HepG2 (cell line): ENCODE data around the gene CYP21A2. TPM values are rescaled to one million over a fixed set of nuclear protein-coding genes. Genes with fewer than 3 reads are reported as not detected.

ENCODE experiments used
- HIC2 ChIP-seq: sonication (generic); formaldehyde crosslinking; IDR thresholded peaks from 2 replicates; pipeline ENCODE4 v1.9.0; 2022; ENCODE audit warnings: low read depth, missing genetic modification reagents
- IKZF4 ChIP-seq: sonication (generic); formaldehyde crosslinking; IDR thresholded peaks from 2 replicates; pipeline ENCODE4 v1.5.1; 2020; ENCODE audit warnings: borderline replicate concordance, mild to moderate bottlenecking, low read depth, missing genetic modification reagents; ENCODE audit errors: not compliant biosample characterization
- KLF16 ChIP-seq, 2 experiments: sonication (generic) in 1 of 2; formaldehyde crosslinking in 1 of 2; IDR thresholded peaks; 2 replicates each; pipeline versions ENCODE4 v1.6.1 to v1.8.0; 2016 to 2023; ENCODE audit warnings: missing genetic modification reagents in 2 of 2, missing compliant biosample characterization in 1 of 2
- MBD4 ChIP-seq: IDR thresholded peaks from 2 replicates; pipeline ENCODE4 v1.6.1; 2012; ENCODE audit warnings: low read length, inconsistent platforms, borderline replicate concordance
- NFIB ChIP-seq: sonication (generic); formaldehyde crosslinking; IDR thresholded peaks from 2 replicates; pipeline ENCODE4 v1.9.0; 2021; ENCODE audit warnings: missing genetic modification reagents, mild to moderate bottlenecking, borderline replicate concordance
- RAD51 ChIP-seq: fragments of 450-650 bp; IDR thresholded peaks from 2 replicates; pipeline ENCODE4 v1.6.1; 2016; ENCODE audit warnings: borderline replicate concordance
- SMAD3 ChIP-seq: sonication (generic); formaldehyde crosslinking; IDR thresholded peaks from 2 replicates; pipeline ENCODE4 v1.4.0; 2020; ENCODE audit warnings: missing genetic modification reagents
- SMARCC2 ChIP-seq: fragments of 450-650 bp; IDR thresholded peaks from 2 replicates; pipeline ENCODE4 v1.6.1; 2017; ENCODE audit warnings: antibody characterized with exemption, mild to moderate bottlenecking
- SP1 ChIP-seq, 2 experiments: fragments of 450-650 bp in 1 of 2; sonication (generic) in 1 of 2; formaldehyde crosslinking in 1 of 2; IDR thresholded peaks; 2 replicates each; pipeline versions ENCODE4 v1.4.0 to v1.6.1; 2016 to 2020; ENCODE audit warnings: missing genetic modification reagents in 1 of 2
- SP5 ChIP-seq: IDR thresholded peaks from 2 replicates; pipeline ENCODE4 v1.6.1; 2016; ENCODE audit warnings: low read depth, borderline replicate concordance
- TOPORS ChIP-seq: sonication (generic); formaldehyde crosslinking; IDR thresholded peaks from 2 replicates; pipeline ENCODE4 v1.8.0; 2023; ENCODE audit warnings: mild to moderate bottlenecking, missing genetic modification reagents
- ZBTB7A ChIP-seq: sonication (generic); formaldehyde crosslinking; IDR thresholded peaks from 2 replicates; pipeline ENCODE4 v1.8.0; 2022; ENCODE audit warnings: mild to moderate bottlenecking, missing genetic modification reagents
- ZMAT3 ChIP-seq: sonication (generic); formaldehyde crosslinking; conservative IDR thresholded peaks from 2 replicates; pipeline ENCODE4 v1.7.0; 2021; ENCODE audit warnings: missing genetic modification reagents
- ZNF101 ChIP-seq: sonication (generic); formaldehyde crosslinking; IDR thresholded peaks from 2 replicates; pipeline ENCODE4 v1.4.0; 2020; ENCODE audit warnings: mild to moderate bottlenecking, low read depth, missing genetic modification reagents, borderline replicate concordance
- ZNF205 ChIP-seq: IDR thresholded peaks from 2 replicates; pipeline ENCODE4 v1.6.1; 2018; ENCODE audit warnings: missing biosample characterization, missing genetic modification reagents
- ZNF343 ChIP-seq: sonication (generic); formaldehyde crosslinking; IDR thresholded peaks from 2 replicates; pipeline ENCODE4 v1.4.0; 2020; ENCODE audit warnings: mild to moderate bottlenecking, missing genetic modification reagents
- polyA plus RNA-seq, 8 experiments: library from polyadenylated mRNA; depleted of rRNA in 3 of 8; stranded (reverse) in 7 of 8; unstranded in 1 of 8; fragments of >200 nt; fragmentation: Illumina TruSeq in 4 of 8; extraction: Trizol in 4 of 8; gene quantifications; 2 replicates each; pipeline versions ENCODE4 v1.2.1 to v1.2.3, GENCODE V29; 2011 to 2016; ENCODE audit warnings: low read depth in 4 of 8, missing spikeins in 1 of 8, mixed read lengths in 1 of 8; ENCODE audit not compliant: insufficient read depth in 1 of 8
- total RNA-seq, 5 experiments: library from RNA; depleted of rRNA; stranded (reverse); fragments of >200 nt; fragmentation: Illumina TruSeq; extraction: Trizol; gene quantifications; 2 replicates each; pipeline ENCODE4 v1.2.3, GENCODE V29; 2016; ENCODE audit warnings: low read depth in 1 of 5
- TF ChIP-seq, protein P1 (sequence below): sonication (generic); formaldehyde crosslinking; IDR thresholded peaks from 2 replicates; pipeline ENCODE4 v1.5.0; 2020; ENCODE audit warnings: mild to moderate bottlenecking, missing genetic modification reagents
- TF ChIP-seq, protein P2 (sequence below): sonication (generic); formaldehyde crosslinking; IDR thresholded peaks from 2 replicates; pipeline ENCODE4 v1.8.1; 2023; ENCODE audit warnings: missing genetic modification reagents, mild to moderate bottlenecking, borderline replicate concordance
- TF ChIP-seq, protein P3 (sequence below): sonication (generic); formaldehyde crosslinking; IDR thresholded peaks from 2 replicates; pipeline ENCODE4 v1.5.1; 2020; ENCODE audit warnings: missing genetic modification reagents, mild to moderate bottlenecking, borderline replicate concordance
- TF ChIP-seq, protein P4 (sequence below): sonication (generic); formaldehyde crosslinking; IDR thresholded peaks from 2 replicates; pipeline ENCODE4 v1.5.0; 2020; ENCODE audit warnings: mild to moderate bottlenecking, missing genetic modification reagents

Gene CYP21A2
- total and polyA plus RNA-seq, 2 of the 13 experiments (the other 11 are each of a cell fraction or from before 2014, with no cell fraction given), result 1.5 to 6.3 TPM

GRCh38 chr6:32087574-32088486 is 49.6 kb downstream of the CYP21A2 start (continued):
- TF ChIP-seq, protein P1, sequence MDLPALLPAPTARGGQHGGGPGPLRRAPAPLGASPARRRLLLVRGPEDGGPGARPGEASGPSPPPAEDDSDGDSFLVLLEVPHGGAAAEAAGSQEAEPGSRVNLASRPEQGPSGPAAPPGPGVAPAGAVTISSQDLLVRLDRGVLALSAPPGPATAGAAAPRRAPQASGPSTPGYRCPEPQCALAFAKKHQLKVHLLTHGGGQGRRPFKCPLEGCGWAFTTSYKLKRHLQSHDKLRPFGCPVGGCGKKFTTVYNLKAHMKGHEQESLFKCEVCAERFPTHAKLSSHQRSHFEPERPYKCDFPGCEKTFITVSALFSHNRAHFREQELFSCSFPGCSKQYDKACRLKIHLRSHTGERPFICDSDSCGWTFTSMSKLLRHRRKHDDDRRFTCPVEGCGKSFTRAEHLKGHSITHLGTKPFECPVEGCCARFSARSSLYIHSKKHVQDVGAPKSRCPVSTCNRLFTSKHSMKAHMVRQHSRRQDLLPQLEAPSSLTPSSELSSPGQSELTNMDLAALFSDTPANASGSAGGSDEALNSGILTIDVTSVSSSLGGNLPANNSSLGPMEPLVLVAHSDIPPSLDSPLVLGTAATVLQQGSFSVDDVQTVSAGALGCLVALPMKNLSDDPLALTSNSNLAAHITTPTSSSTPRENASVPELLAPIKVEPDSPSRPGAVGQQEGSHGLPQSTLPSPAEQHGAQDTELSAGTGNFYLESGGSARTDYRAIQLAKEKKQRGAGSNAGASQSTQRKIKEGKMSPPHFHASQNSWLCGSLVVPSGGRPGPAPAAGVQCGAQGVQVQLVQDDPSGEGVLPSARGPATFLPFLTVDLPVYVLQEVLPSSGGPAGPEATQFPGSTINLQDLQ (CRISPR knock-in tag), result no peak; the same call in 1 of the 2 replicates
- TF ChIP-seq ZNF205 (peak; percentile 56; the same call in 1 of the 2 replicates), ZNF101 (CRISPR knock-in tag) (no peak), MBD4 (no peak), TOPORS (CRISPR knock-in tag) (no peak), ZMAT3 (CRISPR knock-in tag) (no peak), ZBTB7A (CRISPR knock-in tag) (no peak), KLF16 (CRISPR knock-in tag; IDR thresholded peaks at IDR 0.05) (peak in 1 of 2 experiments; percentile 67; a peak in 1 of 4 replicates), ZNF343 (CRISPR knock-in tag) (no peak), SMAD3 (CRISPR knock-in tag) (0 out of 2 replicates have a peak, but pooled peaks have one; percentile 42), SMARCC2 (no peak), HIC2 (CRISPR knock-in tag) (no peak), SP5 (peak; percentile 71), SP1 (IDR thresholded peaks at IDR 0.05) (no peak), SP1 (CRISPR knock-in tag; IDR thresholded peaks at IDR 0.05) (peak; percentile 76), IKZF4 (CRISPR knock-in tag) (no peak), NFIB (CRISPR knock-in tag) (no peak), RAD51 (no peak)
- TF ChIP-seq, protein P2, sequence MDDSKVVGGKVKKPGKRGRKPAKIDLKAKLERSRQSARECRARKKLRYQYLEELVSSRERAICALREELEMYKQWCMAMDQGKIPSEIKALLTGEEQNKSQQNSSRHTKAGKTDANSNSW (CRISPR knock-in tag), result no peak
- TF ChIP-seq, protein P3, sequence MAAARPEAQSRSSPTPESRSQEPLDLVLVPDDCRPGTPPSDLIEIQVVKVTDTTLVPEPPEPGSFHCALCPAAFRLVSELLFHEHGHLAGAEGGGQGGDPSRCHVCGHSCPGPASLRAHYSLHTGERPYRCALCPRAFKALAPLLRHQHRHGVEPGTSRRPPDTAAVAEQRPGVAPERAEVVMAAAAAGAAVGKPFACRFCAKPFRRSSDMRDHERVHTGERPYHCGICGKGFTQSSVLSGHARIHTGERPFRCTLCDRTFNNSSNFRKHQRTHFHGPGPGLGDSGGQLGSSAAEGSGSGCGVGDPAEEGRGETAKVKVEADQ (CRISPR knock-in tag), result no peak
- TF ChIP-seq, protein P4, sequence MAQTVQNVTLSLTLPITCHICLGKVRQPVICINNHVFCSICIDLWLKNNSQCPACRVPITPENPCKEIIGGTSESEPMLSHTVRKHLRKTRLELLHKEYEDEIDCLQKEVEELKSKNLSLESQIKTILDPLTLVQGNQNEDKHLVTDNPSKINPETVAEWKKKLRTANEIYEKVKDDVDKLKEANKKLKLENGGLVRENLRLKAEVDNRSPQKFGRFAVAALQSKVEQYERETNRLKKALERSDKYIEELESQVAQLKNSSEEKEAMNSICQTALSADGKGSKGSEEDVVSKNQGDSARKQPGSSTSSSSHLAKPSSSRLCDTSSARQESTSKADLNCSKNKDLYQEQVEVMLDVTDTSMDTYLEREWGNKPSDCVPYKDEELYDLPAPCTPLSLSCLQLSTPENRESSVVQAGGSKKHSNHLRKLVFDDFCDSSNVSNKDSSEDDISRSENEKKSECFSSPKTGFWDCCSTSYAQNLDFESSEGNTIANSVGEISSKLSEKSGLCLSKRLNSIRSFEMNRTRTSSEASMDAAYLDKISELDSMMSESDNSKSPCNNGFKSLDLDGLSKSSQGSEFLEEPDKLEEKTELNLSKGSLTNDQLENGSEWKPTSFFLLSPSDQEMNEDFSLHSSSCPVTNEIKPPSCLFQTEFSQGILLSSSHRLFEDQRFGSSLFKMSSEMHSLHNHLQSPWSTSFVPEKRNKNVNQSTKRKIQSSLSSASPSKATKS, result no peak
